Stimulated activated naive CD8-positive, alpha-beta T cell treated with anti-CD3 and anti-CD28 coated beads, Interleukin-15, amount 100 ng/mL, for 72 hours (primary cell): Measurements from ENCODE around the gene LRRC39.
A peak's percentile ranks its signal among the peaks of the same experiment; 100 is the strongest.

Experiments used
- ATAC-seq: fragments of 150-1000 bp; cut with Tn5 transposase; 2 replicates; pipeline ENCODE4 v1.10.0; 2021; ENCODE audit warnings: mild to moderate bottlenecking, moderate library complexity
- DNase-seq, 2 donors: peaks; one replicate each; pipeline ENCODE4 v3.0.0; 2021 to 2022
- H3K27ac Mint-ChIP-seq, 2 donors: one replicate each; pipeline ENCODE4 v1.8.0; 2022; ENCODE audit warnings: mild to moderate bottlenecking in 2 of 2, mixed read lengths in 2 of 2, moderate library complexity in 2 of 2
- H3K27me3 Mint-ChIP-seq: one replicate; pipeline ENCODE4 v1.8.0; 2022; ENCODE audit warnings: mixed read lengths
- H3K4me1 Mint-ChIP-seq: one replicate; pipeline ENCODE4 v1.8.0; 2022; ENCODE audit warnings: mild to moderate bottlenecking, mixed read lengths
- H3K4me3 Mint-ChIP-seq, 2 donors: one replicate each; pipeline ENCODE4 v1.8.0; 2022; ENCODE audit warnings: mild to moderate bottlenecking in 2 of 2, mixed read lengths in 2 of 2, moderate library complexity in 1 of 2
- H3K9me3 Mint-ChIP-seq, 2 donors: one replicate each; pipeline ENCODE4 v1.8.0; 2022; ENCODE audit warnings: mixed read lengths in 2 of 2

The LRRC39 gene

DNA sequence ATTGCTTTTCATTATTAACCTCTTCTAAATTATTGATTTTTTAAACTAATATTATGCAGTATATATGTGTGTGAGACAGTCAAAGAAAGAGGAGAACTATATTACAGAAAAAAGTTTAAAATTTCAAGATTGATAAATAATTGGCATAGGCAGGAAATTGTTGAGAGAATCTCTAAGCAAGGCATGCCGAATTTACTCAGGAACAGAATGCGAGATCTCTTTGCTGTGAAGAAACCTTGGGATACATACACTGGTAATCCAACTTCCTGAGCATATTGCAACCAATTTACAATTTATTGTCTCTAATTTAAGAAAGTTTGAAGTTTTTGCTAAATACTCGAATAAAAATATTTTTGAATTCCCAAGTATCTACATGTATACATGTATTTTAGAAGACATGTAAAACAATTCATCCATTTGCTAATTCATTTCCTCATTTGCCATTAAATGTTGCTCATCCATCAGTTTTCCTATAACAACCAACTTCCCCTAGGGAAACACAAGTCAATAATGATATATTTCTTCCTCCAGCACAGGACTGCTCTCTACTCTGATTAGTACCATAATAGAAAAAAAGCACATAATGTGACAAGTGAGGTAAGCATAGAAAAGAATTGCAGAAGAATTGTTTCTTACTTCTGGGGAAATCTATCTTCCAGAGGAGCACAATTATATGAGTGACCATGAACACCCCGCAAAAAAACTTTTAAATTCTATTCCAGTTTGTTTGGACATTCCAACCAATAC lies 588 bp downstream of the LRRC39 start:
- H3K4me3 Mint-ChIP-seq: no peak overlapping the region
- peaks cover 0 to 4% of the 10 kb centered on the region in 2 donors for H3K9me3 Mint-ChIP-seq
- no peak for DNase-seq
- H3K27ac Mint-ChIP-seq: no peak overlapping the region
- H3K27me3 Mint-ChIP-seq: no peaks in the 10 kb centered on the region
- H3K4me1 Mint-ChIP-seq: no peaks in the 10 kb centered on the region
- ATAC-seq: no peak

DNA sequence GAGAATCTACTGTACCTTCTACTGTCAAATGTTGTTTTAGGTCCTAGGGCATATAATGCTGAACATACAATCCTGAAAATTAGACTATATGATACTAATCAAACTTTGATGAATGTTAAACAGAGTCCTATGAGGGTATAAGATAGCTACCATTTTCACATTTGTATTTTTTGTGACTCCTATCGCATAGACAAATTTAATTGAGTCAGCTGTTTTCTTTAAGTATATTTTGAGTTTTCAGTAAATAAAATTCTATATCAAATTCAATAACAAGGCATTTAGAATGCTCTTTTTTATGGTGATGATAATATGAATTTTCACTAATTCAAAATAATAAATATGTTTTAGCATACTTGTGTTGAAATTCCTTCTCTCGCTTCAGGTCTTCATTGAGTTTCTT lies 10.0 kb downstream of the LRRC39 start:
- DNase-seq: no peak
- Mint-ChIP-seq H3K4me3 (no peak overlapping the region), H3K27ac (no peak overlapping the region), H3K27me3 (no peaks in the 10 kb centered on the region), H3K9me3 (no peaks in the 10 kb centered on the region), H3K4me1 (no peaks in the 10 kb centered on the region)
- no peak for ATAC-seq

DNA sequence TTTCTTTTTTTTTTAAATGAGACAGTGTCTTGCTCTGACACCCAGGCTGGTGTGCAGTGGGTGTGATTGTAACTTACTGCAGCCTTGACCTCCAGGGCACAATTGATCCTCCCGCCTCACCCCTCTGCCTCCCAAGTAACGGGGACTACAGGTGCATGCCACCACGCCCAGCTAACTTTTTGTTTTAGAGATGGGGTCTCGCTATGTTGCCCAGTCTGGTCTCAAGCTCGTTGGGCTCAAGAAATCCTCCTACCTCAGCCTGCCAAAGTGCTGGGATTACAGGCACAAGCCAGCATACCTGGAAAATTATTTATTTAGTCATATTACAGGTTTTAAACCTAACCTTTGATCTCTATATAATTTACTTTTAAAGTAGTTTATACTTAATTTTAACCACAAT lies 13.4 kb downstream of the LRRC39 start:
- DNase-seq (no peak), ATAC-seq (no peak)
- Mint-ChIP-seq H3K4me3 (no peak overlapping the region), H3K9me3 (no peaks in the 10 kb centered on the region), H3K27ac (no peak overlapping the region), H3K27me3 (no peaks in the 10 kb centered on the region), H3K4me1 (no peaks in the 10 kb centered on the region)

DNA sequence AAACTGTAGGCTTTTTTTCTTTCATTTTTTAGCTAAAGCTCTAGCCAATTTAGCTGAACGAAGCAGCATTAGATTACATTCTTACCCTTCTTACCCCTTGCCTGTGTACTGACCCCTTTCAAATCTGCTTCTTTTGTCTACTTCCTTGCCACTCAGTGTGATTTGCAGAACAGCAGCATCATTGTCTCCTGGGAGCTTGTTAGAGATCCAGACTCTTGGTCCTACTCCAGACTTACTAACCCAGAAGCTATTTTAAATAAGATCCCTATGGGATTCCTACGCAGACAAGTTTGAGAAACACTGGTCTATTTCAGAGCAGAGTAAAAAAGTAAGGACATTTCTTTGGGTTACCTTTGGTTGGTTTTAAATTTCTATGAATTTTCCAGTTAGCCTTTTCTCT lies 13.8 kb downstream of the LRRC39 start:
- Mint-ChIP-seq H3K9me3 (no peaks in the 10 kb centered on the region), H3K27me3 (no peaks in the 10 kb centered on the region), H3K4me3 (no peak overlapping the region), H3K27ac (no peak overlapping the region), H3K4me1 (no peaks in the 10 kb centered on the region)
- ATAC-seq: no peak
- DNase-seq: no peak

DNA sequence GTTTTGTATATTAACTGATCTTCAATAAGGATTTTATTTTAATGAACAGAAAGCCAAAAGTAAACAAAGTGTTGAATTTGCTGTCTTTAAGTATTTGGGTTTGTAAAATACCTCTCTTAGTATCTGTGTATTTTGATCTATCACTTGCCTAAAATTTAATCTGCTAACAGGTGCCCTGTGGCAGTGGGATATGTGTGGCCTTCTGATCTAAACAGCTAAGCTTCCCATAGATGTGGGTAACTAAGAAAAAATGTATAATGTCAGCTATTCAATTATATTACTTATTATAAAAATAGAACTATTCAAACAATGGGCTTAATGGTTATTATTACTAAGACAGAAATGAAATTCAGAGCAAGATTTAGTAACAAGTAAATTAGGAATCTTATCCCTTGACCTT lies 15.2 kb downstream of the LRRC39 start:
- H3K4me1 Mint-ChIP-seq: no peaks in the 10 kb centered on the region
- DNase-seq: no peak
- no peaks in the 10 kb centered on the region for H3K27me3 Mint-ChIP-seq
- no peak overlapping the region for H3K4me3 Mint-ChIP-seq
- H3K9me3 Mint-ChIP-seq: no peaks in the 10 kb centered on the region
- ATAC-seq: no peak
- H3K27ac Mint-ChIP-seq: no peak overlapping the region

DNA sequence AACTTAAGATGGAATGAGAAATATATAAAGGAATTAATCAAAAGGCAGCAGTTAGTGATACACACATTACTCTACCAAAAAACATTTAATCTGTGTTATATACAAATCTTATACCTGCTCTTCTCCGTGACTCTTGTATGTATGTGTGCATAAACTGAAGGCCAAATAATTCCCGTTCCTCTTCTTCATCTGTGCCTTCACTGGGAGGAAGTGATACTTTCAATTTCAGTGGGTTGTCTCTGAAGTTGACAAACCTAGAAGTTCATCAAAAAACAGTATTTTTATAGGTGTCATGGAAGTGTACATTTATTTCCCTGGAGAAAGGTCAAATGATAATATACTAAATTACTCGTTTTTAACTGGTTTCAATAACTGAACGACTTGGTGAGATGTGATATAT lies 25.8 kb downstream of the LRRC39 start:
- H3K4me1 Mint-ChIP-seq: peaks cover 10% of the 10 kb centered on the region
- H3K4me3 Mint-ChIP-seq: no peak overlapping the region
- DNase-seq: no peak
- H3K9me3 Mint-ChIP-seq: no peaks in the 10 kb centered on the region
- peak overlapping the region in 1 of 2 donors; percentile 4 for H3K27ac Mint-ChIP-seq
- no peak for ATAC-seq
- H3K27me3 Mint-ChIP-seq: no peaks in the 10 kb centered on the region

DNA sequence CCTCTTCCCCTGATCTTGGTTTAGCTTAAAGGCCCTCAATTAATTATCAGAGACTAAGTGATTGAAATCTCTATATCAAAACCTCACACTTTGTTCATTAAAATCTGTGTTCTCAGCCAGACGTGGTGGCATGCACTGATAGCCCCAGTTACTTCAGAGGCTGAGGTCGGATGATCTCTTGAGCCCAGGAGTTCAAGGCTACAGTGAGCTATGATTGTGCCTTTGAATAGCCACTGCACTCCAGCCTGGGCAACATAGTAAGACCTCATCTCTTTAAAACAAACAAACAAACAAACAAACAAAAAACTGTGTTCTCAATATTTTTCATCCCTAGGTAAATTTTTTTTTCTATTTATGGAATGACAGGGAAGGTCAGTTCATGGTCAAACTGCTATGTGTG lies 26.4 kb downstream of the LRRC39 start:
- ATAC-seq (no peak), DNase-seq (no peak)
- Mint-ChIP-seq H3K9me3 (no peaks in the 10 kb centered on the region), H3K4me3 (no peak overlapping the region), H3K27me3 (no peaks in the 10 kb centered on the region), H3K27ac (peak overlapping the region in 1 of 2 donors; percentile 36), H3K4me1 (peaks cover 10% of the 10 kb centered on the region)

DNA sequence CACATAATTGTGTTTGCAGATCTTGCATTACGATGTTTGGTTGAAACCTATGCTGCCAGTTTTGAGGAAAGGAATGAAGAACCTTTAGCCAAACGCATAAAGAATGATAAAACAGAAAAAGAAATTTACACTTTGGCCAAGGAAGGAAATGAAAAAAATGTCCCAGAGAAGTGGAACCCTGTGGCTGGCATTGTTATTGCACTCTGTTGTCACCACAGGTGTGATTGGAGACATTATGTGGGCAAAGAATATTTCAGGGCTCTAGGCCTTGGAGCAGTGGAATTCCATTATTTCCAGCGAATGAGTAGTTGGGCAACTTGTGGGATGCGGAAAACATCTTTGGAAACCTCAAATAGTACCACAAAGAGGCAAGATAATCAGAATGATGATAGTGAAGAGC lies 30.2 kb downstream of the LRRC39 start:
- no peaks in the 10 kb centered on the region for H3K27me3 Mint-ChIP-seq
- H3K9me3 Mint-ChIP-seq: no peaks in the 10 kb centered on the region
- H3K27ac Mint-ChIP-seq: peak overlapping the region in 1 of 2 donors; percentile 9
- DNase-seq (no peak), ATAC-seq (no peak)
- peaks cover 10% of the 10 kb centered on the region for H3K4me1 Mint-ChIP-seq
- H3K4me3 Mint-ChIP-seq: no peak overlapping the region

DNA sequence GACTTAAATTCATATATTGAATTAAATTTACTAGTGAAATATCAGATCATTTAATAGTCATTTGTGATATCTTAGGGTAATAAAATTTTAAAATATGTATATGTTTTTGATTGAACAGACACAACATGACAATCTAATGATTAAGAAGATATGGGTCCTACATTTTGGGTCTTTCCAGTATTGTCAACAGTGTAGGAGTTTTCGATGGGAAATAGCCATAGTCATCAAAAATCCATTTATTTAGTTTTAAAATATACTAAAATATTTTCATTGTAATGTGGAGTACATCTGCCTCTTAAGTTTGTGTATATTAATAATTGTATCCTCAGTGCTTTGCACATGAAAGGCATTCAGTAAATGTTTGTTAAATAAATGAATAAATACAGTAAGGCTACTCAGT lies 31.1 kb downstream of the LRRC39 start:
- no peaks in the 10 kb centered on the region for H3K9me3 Mint-ChIP-seq
- DNase-seq (no peak), ATAC-seq (no peak)
- no peaks in the 10 kb centered on the region for H3K27me3 Mint-ChIP-seq
- no peak overlapping the region for H3K27ac Mint-ChIP-seq
- no peak overlapping the region for H3K4me3 Mint-ChIP-seq
- H3K4me1 Mint-ChIP-seq: peaks cover 3% of the 10 kb centered on the region

DNA sequence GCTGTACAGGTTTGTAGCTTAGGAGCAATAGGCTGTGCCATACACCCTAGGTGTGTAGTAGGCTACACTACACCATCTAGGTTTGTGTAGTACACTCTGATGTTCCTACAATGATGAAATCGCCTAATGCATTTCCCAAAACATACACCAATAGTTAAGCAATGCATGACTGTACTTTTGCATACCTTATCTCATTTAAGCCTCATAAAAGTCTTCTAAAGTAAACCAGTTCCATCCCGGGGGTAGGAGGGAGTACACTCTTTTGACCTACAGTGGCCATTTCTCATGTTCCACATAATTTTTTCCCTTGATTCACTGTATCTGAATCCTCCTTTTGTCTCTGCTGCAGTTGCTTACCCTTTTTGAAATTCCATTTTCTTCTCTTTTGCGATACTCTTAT lies 32.9 kb downstream of the LRRC39 start:
- DNase-seq (no peak), ATAC-seq (no peak)
- Mint-ChIP-seq H3K27ac (peak overlapping the region in 1 of 2 donors; percentile 2), H3K9me3 (no peaks in the 10 kb centered on the region), H3K4me1 (no peaks in the 10 kb centered on the region), H3K4me3 (no peak overlapping the region), H3K27me3 (no peaks in the 10 kb centered on the region)

DNA sequence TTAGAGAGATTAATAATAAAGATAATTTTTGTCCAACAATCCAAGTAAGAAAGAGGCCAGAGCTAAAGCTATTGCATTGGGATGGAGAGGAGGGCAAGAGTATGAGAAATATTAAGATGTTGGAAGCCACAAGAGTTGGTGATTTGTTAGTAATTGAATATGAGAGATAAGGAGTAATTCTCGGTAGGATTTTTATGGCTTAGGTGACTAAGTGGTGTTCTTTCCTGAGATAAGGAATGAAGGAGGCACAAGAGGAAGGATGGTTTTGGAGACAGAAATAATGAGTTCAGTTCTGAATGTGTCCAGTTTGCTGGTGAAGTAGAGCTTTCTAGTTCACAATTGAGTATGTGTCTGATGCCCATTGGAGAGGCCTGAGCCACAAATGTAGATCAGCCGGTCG lies 35.7 kb downstream of the LRRC39 start:
- Mint-ChIP-seq H3K4me3 (no peak overlapping the region), H3K4me1 (no peaks in the 10 kb centered on the region), H3K27ac (no peak overlapping the region), H3K27me3 (no peaks in the 10 kb centered on the region), H3K9me3 (no peaks in the 10 kb centered on the region)
- DNase-seq (no peak), ATAC-seq (no peak)

DNA sequence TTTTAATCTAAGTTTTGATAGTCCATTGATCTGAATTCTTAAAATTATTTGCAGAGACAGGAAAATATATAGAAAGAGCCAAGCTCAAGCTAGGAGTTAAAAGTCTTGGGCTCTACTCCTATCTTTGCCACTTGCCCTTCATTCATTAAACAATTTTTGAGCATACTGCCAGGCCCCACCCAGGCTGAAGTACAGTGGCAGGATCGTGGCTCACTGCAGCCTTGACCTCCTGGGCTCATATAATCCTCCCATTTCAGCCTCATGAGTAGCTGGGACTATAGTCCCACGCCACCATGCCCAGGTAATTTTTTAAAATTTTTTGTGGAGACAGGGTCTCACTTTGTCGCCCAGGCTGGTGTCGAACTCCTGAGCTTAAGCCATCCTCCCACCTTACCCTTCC lies 36.9 kb downstream of the LRRC39 start:
- DNase-seq (no peak), ATAC-seq (no peak)
- Mint-ChIP-seq H3K27me3 (no peaks in the 10 kb centered on the region), H3K4me1 (no peaks in the 10 kb centered on the region), H3K4me3 (no peak overlapping the region), H3K27ac (no peak overlapping the region), H3K9me3 (no peaks in the 10 kb centered on the region)

DNA sequence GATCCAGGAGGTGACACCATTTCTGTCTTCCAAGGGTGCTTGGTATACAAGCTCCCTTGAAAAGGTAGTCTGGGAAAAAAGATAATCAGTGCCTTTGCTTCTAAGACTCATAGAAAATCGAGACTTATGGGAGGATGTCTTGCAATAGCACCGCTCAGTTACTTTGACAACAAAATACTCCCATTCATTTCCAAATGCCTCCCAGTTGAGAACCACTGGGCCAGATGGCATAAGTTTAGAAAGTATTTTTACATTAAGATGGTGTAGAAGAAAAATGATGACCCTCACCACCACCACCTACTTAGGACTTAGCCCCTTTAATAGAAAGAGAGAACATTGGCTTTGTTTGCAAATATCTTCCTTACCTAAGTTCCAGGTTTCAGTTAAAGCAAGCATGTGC lies 40.5 kb downstream of the LRRC39 start:
- DNase-seq (no peak), ATAC-seq (no peak)
- no peak overlapping the region for H3K27ac Mint-ChIP-seq
- no peaks in the 10 kb centered on the region for H3K27me3 Mint-ChIP-seq
- H3K4me1 Mint-ChIP-seq: peaks cover 11% of the 10 kb centered on the region
- no peak overlapping the region for H3K4me3 Mint-ChIP-seq
- H3K9me3 Mint-ChIP-seq: no peaks in the 10 kb centered on the region

DNA sequence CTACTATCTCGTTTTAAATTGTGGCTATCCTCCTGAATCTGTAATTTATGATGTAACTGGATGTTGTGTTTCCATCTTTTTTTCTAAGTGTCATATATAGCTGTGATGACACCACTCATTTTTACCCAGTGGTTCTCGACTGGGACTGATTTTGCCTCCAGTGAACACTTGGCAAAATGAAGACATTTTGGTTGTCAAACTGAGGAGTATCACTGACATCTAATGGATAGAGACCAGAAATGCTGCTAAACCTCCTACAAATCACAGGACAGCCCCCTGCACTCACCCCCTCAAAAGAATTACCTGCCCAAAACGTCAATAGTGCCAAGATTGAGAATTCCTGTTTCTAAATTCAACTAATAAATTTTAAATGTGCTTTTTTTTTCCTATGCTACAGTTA lies 43.2 kb downstream of the LRRC39 start:
- Mint-ChIP-seq H3K4me3 (peak overlapping the region; percentile 16 to 42), H3K4me1 (peaks cover 27% of the 10 kb centered on the region), H3K27ac (no peak overlapping the region), H3K9me3 (no peaks in the 10 kb centered on the region), H3K27me3 (no peaks in the 10 kb centered on the region)
- ATAC-seq (no peak), DNase-seq (no peak)

DNA sequence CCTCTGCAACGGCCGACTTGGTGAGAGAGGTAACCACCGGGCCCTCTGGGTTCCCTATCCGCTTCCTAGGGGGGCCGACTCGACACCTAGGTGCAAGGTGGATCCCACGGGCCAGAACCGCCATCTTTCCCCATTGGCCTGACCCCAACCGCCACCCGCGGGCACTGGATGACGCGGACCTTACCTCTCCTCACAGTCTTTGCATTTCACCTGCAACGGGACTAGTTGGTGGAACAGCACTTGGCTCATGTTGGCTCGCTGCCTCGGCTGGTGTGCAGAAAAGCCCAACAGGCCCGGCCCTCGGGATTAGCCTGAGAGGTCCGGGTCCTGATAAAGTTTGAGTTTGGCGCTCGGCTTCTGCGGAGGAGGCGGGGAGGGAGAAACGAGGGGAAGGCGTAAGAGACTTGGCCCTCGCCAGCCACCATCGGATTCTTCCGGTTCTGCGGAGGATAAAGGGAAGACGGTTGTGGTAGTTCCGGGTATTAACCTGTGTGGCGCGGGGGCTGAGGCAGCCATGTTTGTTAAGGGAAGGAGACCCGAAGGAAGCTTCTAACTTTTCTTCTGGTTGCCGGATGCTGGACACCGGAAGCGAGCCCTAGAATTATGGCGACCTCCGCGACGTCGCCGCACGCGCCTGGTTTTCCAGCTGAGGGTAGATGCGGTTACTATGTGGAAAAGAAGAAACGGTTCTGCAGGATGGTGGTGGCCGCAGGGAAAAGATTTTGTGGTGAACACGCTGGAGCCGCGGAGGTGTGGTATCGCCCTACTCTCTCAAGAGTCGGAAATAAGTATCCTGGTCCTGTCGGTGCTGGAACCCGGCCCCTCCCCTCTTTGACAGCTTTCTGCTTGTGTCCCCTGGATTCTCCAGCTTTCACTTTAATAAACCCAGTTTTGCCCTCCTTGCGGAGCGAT lies 45.2 kb downstream of the LRRC39 start, which contains the start of the genes SASS6 and TRMT13:
Gene SASS6, minus strand, starts transcription at position 365 of the 912 bp plus-strand sequence. Its CDS starts 116 bp downstream, at position 249.
Gene TRMT13, plus strand, starts transcription at position 598 of the 912 bp plus-strand sequence. Its CDS starts 6 bp downstream, at position 604.
- H3K9me3 Mint-ChIP-seq: no peaks in the 10 kb centered on the region
- H3K4me1 Mint-ChIP-seq: peaks cover 39% of the 10 kb centered on the region
- peak; percentile 90 to 96 for DNase-seq
- H3K27me3 Mint-ChIP-seq: no peaks in the 10 kb centered on the region
- peak within 1 kb of the TSS; percentile 95 to 98 for H3K4me3 Mint-ChIP-seq
- ATAC-seq: peak; percentile 98
- H3K27ac Mint-ChIP-seq: peak within 1 kb of the TSS; percentile 97 to 99

DNA sequence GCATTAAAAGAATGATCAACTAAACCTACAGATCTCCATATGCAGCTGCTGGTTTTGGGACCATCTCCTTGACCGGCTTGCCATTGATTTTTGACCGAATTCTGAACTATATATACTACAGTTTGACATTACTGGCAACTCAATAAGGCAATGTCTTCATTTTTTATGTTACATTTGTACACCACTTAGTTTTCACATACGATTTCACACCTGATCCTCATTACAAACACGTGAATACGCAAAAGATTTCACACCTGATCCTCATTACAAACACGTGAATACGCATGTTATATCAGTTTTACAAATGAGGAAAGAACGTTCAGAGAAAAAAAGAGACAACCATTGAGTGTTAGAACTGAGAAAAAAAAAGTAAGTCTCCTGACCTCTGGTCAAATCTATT lies 46.4 kb downstream of the LRRC39 start:
- Mint-ChIP-seq H3K4me1 (peaks cover 39% of the 10 kb centered on the region), H3K4me3 (peak overlapping the region; percentile 95 to 98), H3K27ac (peak overlapping the region in 1 of 2 donors; percentile 97), H3K27me3 (no peaks in the 10 kb centered on the region), H3K9me3 (no peaks in the 10 kb centered on the region)
- DNase-seq: no peak
- ATAC-seq: no peak
